Choroid plexus epithelial cell (primary cell): Measurements from ENCODE around the gene ATP2B2.

ENCODE experiments used
- DNase-seq: peaks from one replicate; pipeline ENCODE4 v3.0.0-alpha.2; 2010; ENCODE audit warnings: low read depth
- H3K4me3 ChIP-seq: 2 replicates; pipeline ENCODE4 v1.5.1; 2011; ENCODE audit warnings: low read depth, mild to moderate bottlenecking, control low read depth, low read length, moderate library complexity
- CTCF ChIP-seq: conservative IDR thresholded peaks from 2 replicates; pipeline ENCODE4 v1.5.1; 2011; ENCODE audit warnings: low read depth, mild to moderate bottlenecking, control low read depth, inconsistent platforms, low read length, moderate library complexity

The ATP2B2 gene

GRCh38 chr3:10380906-10381305 is 124.5 kb downstream of the ATP2B2 start:
- H3K4me3 ChIP-seq = no peak overlapping the region
- TF ChIP-seq CTCF = no peak
- DNase-seq = no peak

- TF ChIP-seq CTCF = no peak
- DNase-seq = no peak
- H3K4me3 ChIP-seq = no peak overlapping the region
Observed at GRCh38 chr3:10379961-10380360, 125.4 kb downstream of the ATP2B2 start.

- TF ChIP-seq CTCF = no peak
- DNase-seq = no peak
- H3K4me3 ChIP-seq = no peak overlapping the region
Observed at GRCh38 chr3:10379161-10379560, 126.2 kb downstream of the ATP2B2 start.

- no peak for DNase-seq
- TF ChIP-seq CTCF = no peak
- H3K4me3 ChIP-seq = no peak overlapping the region
Observed at GRCh38 chr3:10378742-10379141, 126.6 kb downstream of the ATP2B2 start.

DNA sequence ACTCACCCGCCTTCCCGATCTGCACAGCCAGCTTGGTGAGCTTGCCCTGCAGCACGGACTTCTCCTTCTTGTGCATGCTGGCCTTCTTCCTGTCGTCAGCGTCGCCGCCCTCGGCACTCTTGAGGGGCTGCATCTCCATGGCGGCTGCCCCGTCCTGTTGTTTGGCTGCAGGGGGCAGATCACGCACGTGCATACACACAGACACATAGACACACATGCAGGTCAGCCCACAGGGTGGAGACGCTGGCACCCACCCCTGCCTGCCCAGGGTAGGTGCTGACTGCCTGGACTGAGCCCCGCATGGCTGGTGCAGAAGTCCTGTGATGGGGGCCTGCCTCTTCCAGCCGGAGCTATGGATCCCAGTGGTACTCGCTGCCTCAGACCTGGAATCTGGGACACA is 127.1 kb downstream of the ATP2B2 start:
- no peak for DNase-seq
- H3K4me3 ChIP-seq = no peak overlapping the region
- TF ChIP-seq CTCF = no peak

DNA sequence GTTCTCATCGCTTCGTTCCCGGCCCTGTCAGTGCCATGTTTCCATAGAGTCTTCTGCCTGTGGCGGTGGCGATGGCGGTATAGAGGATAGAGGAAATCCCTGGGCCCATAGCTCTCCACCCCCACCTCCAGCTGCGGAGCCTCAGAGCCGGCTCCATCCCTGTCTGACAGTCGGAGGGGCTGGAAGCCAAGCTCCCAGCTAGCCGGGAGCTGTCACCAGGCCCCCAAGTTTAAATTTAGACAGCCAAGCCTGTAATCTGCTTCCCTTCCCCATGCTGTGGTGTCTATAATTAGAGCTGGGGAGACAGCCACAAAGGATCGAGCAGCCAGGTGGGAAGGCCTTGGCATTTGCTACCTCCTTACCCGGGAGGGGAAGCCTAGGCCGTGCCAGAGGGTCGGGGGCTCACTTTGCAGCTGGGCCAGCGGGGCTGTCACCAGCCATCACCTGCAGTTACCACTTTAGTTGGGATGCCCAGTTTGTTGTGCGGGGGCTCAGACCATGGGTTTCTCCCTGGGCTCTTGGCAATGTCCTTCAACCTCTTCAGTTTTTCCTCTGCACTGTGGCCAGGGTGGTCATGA is 128.1 kb downstream of the ATP2B2 start:
- no peak overlapping the region for H3K4me3 ChIP-seq
- no peak for DNase-seq
- TF ChIP-seq CTCF = no peak

- no peak overlapping the region for H3K4me3 ChIP-seq
- TF ChIP-seq CTCF = no peak
Observed at GRCh38 chr3:10376353-10376752, 129.0 kb downstream of the ATP2B2 start.

More at GRCh38 chr3:10376353-10376752, 129.0 kb downstream of the ATP2B2 start:
- DNase-seq = no peak
